MM.1S (cell line): ENCODE data around the gene XIST.

Source experiments
- CTCF ChIP-seq: fragments of 300-600 bp; sonication (generic); IDR thresholded peaks from 2 replicates; pipeline ENCODE4 v1.5.1; 2016; ENCODE audit warnings: antibody characterized with exemption, low read length, mixed read lengths
- EZH2phosphoT487 ChIP-seq: fragments of 300-600 bp; sonication (generic); IDR thresholded peaks from 2 replicates; pipeline ENCODE4 v1.6.1; 2018; ENCODE audit warnings: antibody characterized with exemption, low read length

GRCh38 chrX:73863852-73864251 lies 11.3 kb upstream of the XIST start:
- no peak for TF ChIP-seq CTCF
- TF ChIP-seq EZH2phosphoT487, result no peak
